GM06990 (cell line): Measurements from ENCODE around the gene SPATA24.

Experiments
- DNase-seq: peaks from one replicate; pipeline ENCODE4 v3.0.0-alpha.2; 2011; ENCODE audit not compliant: insufficient read length; ENCODE audit errors: extremely low read depth
- H3K27me3 ChIP-seq: replicated peaks from 2 replicates; pipeline ENCODE4 v1.6.0; 2011; ENCODE audit warnings: low read length; ENCODE audit not compliant: control insufficient read depth, insufficient read depth
- H3K36me3 ChIP-seq: 2 replicates; pipeline ENCODE4 v1.5.1; 2011; ENCODE audit warnings: low read length; ENCODE audit not compliant: control insufficient read depth, insufficient read depth
- H3K4me3 ChIP-seq: replicated peaks from 2 replicates; pipeline ENCODE4 v1.5.1; 2011; ENCODE audit warnings: low read depth, mild to moderate bottlenecking, control low read depth, low read length
- CTCF ChIP-seq: IDR thresholded peaks from 2 replicates; pipeline ENCODE4 v1.5.1; 2011; ENCODE audit warnings: low read length, control low read depth, mild to moderate bottlenecking, inconsistent platforms; ENCODE audit not compliant: insufficient read depth, poor library complexity, severe bottlenecking

Gene SPATA24

GRCh38 chr5:139403787-139404483 is at the start of gene SPATA24:
Gene SPATA24 (minus strand): TSS chr5:139404089. CDS start chr5:139404060, 29 bp downstream.
- peak; percentile 98 for DNase-seq
- Histone ChIP-seq H3K27me3 (no peaks in the 10 kb centered on the region), H3K4me3 (peak within 1 kb of the TSS; percentile 80), H3K36me3 (peaks cover 1% of the 10 kb centered on the region; the same call in 1 of the 2 replicates)
- TF ChIP-seq CTCF: no peak

GRCh38 chr5:139451878-139452660 is 48.2 kb upstream of the SPATA24 start:
- Histone ChIP-seq H3K36me3 (no peaks in the 10 kb centered on the region), H3K4me3 (no peak overlapping the region), H3K27me3 (no peaks in the 10 kb centered on the region)
- DNase-seq: no peak
- TF ChIP-seq CTCF: no peak

GRCh38 chr5:139451176-139451575 is 47.3 kb upstream of the SPATA24 start:
- no peak for DNase-seq
- Histone ChIP-seq H3K4me3 (no peak overlapping the region), H3K36me3 (no peaks in the 10 kb centered on the region), H3K27me3 (no peaks in the 10 kb centered on the region)
- no peak for TF ChIP-seq CTCF

GRCh38 chr5:139446956-139447779 is 43.3 kb upstream of the SPATA24 start:
- no peak overlapping the region for H3K4me3 ChIP-seq
- no peak for TF ChIP-seq CTCF
- H3K36me3 ChIP-seq: no peaks in the 10 kb centered on the region
- no peaks in the 10 kb centered on the region for H3K27me3 ChIP-seq
- peak; percentile 81 for DNase-seq

- H3K36me3 ChIP-seq: no peaks in the 10 kb centered on the region
- H3K4me3 ChIP-seq: no peak overlapping the region
- DNase-seq: no peak
- TF ChIP-seq CTCF: no peak
- H3K27me3 ChIP-seq: no peaks in the 10 kb centered on the region
These were observed 41.7 kb upstream of the SPATA24 start for GRCh38 chr5:139445325-139446170.
